OCI-LY7 (cell line): ENCODE results near the gene COPE. TPM values are rescaled to one million over a fixed set of nuclear protein-coding genes. Genes with fewer than 3 reads are reported as not detected.

Experiments used
- BruUV-seq: library from RNA; stranded (reverse); fragments of 400-500 nt; replicated peaks from 2 replicates; lab custom pipeline; 2021; lab: Mats Ljungman, UMichigan
- CTCF ChIA-PET: fragments of 300-600 bp; sonication (Branson Sonifier 250); formaldehyde crosslinking; loops from one replicate; lab custom pipeline; 2022; ENCODE audit warnings: antibody characterized with exemption; ENCODE audit not compliant: unreplicated experiment; lab: Charles Lee
- POLR2A ChIA-PET: fragments of 300-600 bp; sonication (Branson Sonifier 250); formaldehyde crosslinking; loops from one replicate; lab custom pipeline; 2022; ENCODE audit warnings: antibody characterized with exemption; lab: Charles Lee
- DNase-seq: peaks from one replicate; pipeline ENCODE4 v3.0.0-alpha.2; 2015; ENCODE audit warnings: low spot score
- H2AFZ ChIP-seq: fragments of 200-600 bp; sonication (generic), shearing (Covaris generic); 2 replicates; pipeline ENCODE4 v1.6.1; 2014; ENCODE audit warnings: mild to moderate bottlenecking, antibody characterized with exemption, low read length, moderate library complexity
- H3K27ac ChIP-seq: fragments of 200-600 bp; sonication (generic); 2 replicates; pipeline ENCODE4 v1.5.1; 2014; ENCODE audit warnings: mixed run types, low read depth, mild to moderate bottlenecking, moderate library complexity, low read length, inconsistent platforms; ENCODE audit not compliant: poor library complexity, severe bottlenecking
- H3K36me3 ChIP-seq: fragments of 200-600 bp; sonication (generic); 2 replicates; pipeline ENCODE4 v1.6.1; 2014; ENCODE audit warnings: mild to moderate bottlenecking, antibody characterized with exemption, low read length, moderate library complexity, mixed read lengths; ENCODE audit not compliant: insufficient read depth
- H3K4me1 ChIP-seq: fragments of 200-600 bp; sonication (generic); 2 replicates; pipeline ENCODE4 v1.5.1; 2014; ENCODE audit warnings: mild to moderate bottlenecking, low read length; ENCODE audit not compliant: insufficient read depth, poor library complexity, severe bottlenecking
- H3K4me2 ChIP-seq: fragments of 200-600 bp; sonication (generic); 2 replicates; pipeline ENCODE4 v1.6.1; 2014; ENCODE audit warnings: mild to moderate bottlenecking, low read length
- H3K4me3 ChIP-seq: fragments of 200-600 bp; sonication (generic); 2 replicates; pipeline ENCODE4 v1.5.1; 2014; ENCODE audit warnings: mild to moderate bottlenecking, low read depth, low read length; ENCODE audit not compliant: poor library complexity, severe bottlenecking
- H3K79me2 ChIP-seq: fragments of 200-600 bp; sonication (generic); 2 replicates; pipeline ENCODE4 v1.6.1; 2016; ENCODE audit warnings: low read depth, mild to moderate bottlenecking, low read length, moderate library complexity, mixed read lengths; ENCODE audit not compliant: insufficient read depth
- H3K9me2 ChIP-seq: fragments of 200-600 bp; sonication (generic); 2 replicates; pipeline ENCODE4 v1.6.1; 2016; ENCODE audit warnings: mild to moderate bottlenecking, low read length, mixed read lengths; ENCODE audit not compliant: insufficient read depth
- H3K9me3 ChIP-seq: fragments of 200-600 bp; sonication (generic); 2 replicates; pipeline ENCODE4 v1.6.1; 2014; ENCODE audit warnings: mild to moderate bottlenecking, mixed run types, low read length, mixed read lengths
- H4K20me1 ChIP-seq: fragments of 200-600 bp; sonication (generic); 2 replicates; pipeline ENCODE4 v1.6.1; 2014; ENCODE audit warnings: mild to moderate bottlenecking, antibody characterized with exemption, low read length, moderate library complexity, mixed read lengths; ENCODE audit not compliant: insufficient read depth
- CTCF ChIP-seq: fragments of 200-600 bp; sonication (generic); conservative IDR thresholded peaks from 2 replicates; pipeline ENCODE4 v1.5.1; 2014; ENCODE audit warnings: mild to moderate bottlenecking, antibody characterized with exemption, low read length, moderate library complexity, mixed read lengths
- EZH2phosphoT487 ChIP-seq: fragments of 200-600 bp; sonication (generic); IDR thresholded peaks from 2 replicates; pipeline ENCODE4 v1.6.1; 2018; ENCODE audit warnings: low read depth, borderline replicate concordance, mild to moderate bottlenecking, mixed run types, antibody characterized with exemption, low read length, moderate library complexity, mixed read lengths
- intact Hi-C: fragments of 100-400 bp; cut with micrococcal nuclease; formaldehyde crosslinking; loops from one replicate; pipeline ENCODE4 v1.10.0; 2022; ENCODE audit not compliant: unreplicated experiment
- total RNA-seq, 2 experiments: library from RNA; depleted of rRNA in 1 of 2; stranded (reverse); fragments of >200 nt in 1 of 2; shearing (Covaris generic) in 1 of 2; gene quantifications; 2 replicates each; pipeline ENCODE4 v1.2.3, GENCODE V29; 2014 to 2022

COPE gene
- total RNA-seq, 2 experiments from 2014 or later: 255 to 256 TPM

GRCh38 chr19:18860725-18861124 is 58.5 kb downstream of the COPE start:
- H3K9me3 ChIP-seq: no peaks in the 10 kb centered on the region
- no peaks in the 10 kb centered on the region for H3K9me2 ChIP-seq
- no peak overlapping the region for H3K27ac ChIP-seq
- H3K79me2 ChIP-seq: no peaks in the 10 kb centered on the region
- no peak for TF ChIP-seq EZH2phosphoT487
- TF ChIP-seq CTCF: no peak
- H3K4me3 ChIP-seq: no peak overlapping the region
- no peak overlapping the region for H2AFZ ChIP-seq
- ChIA-PET CTCF (no interaction called here), POLR2A (no interaction called here)
- no peak overlapping the region for H3K4me2 ChIP-seq
- H4K20me1 ChIP-seq: 0 out of 2 replicates have a peak, but pooled peaks cover 4% of the 10 kb centered on the region
- intact Hi-C loops: no loop called here
- DNase-seq: no peak
- BruUV-seq: no TSS peak
- peaks cover 100% of the 10 kb centered on the region for H3K36me3 ChIP-seq
- peaks cover 6% of the 10 kb centered on the region for H3K4me1 ChIP-seq

- Histone ChIP-seq H3K4me3 (no peak overlapping the region), H3K4me2 (no peak overlapping the region), H3K9me2 (no peaks in the 10 kb centered on the region), H3K36me3 (peaks cover 100% of the 10 kb centered on the region), H4K20me1 (0 out of 2 replicates have a peak, but pooled peaks cover 4% of the 10 kb centered on the region), H3K4me1 (peaks cover 5% of the 10 kb centered on the region), H3K27ac (no peak overlapping the region), H3K9me3 (no peaks in the 10 kb centered on the region), H3K79me2 (no peaks in the 10 kb centered on the region), H2AFZ (no peak overlapping the region)
- TF ChIP-seq CTCF: no peak
- TF ChIP-seq EZH2phosphoT487: no peak
- ChIA-PET POLR2A (no interaction called here), CTCF (no interaction called here)
- no peak for DNase-seq
- intact Hi-C loops: no loop called here
- BruUV-seq: no TSS peak
Observed at GRCh38 chr19:18860302-18860700, 58.9 kb downstream of the COPE start.

- no peak for DNase-seq
- Histone ChIP-seq H3K4me3 (no peak overlapping the region), H3K36me3 (peaks cover 100% of the 10 kb centered on the region), H3K4me2 (no peak overlapping the region), H3K79me2 (no peaks in the 10 kb centered on the region), H3K4me1 (peaks cover 5% of the 10 kb centered on the region), H3K27ac (no peak overlapping the region), H4K20me1 (0 out of 2 replicates have a peak, but pooled peaks cover 4% of the 10 kb centered on the region), H3K9me2 (no peaks in the 10 kb centered on the region), H3K9me3 (no peaks in the 10 kb centered on the region), H2AFZ (no peak overlapping the region)
- no TSS peak for BruUV-seq
- ChIA-PET CTCF (no interaction called here), POLR2A (no interaction called here)
- TF ChIP-seq EZH2phosphoT487 (no peak), CTCF (no peak)
- intact Hi-C loops: no loop called here
Observed at GRCh38 chr19:18859676-18860301, 59.4 kb downstream of the COPE start.
